ENCODE measurements around the gene GRAMD1C.

The GRAMD1C gene

GRCh38 chr3:113805249-113805648, 33.3 kb upstream of the GRAMD1C start:
- Histone ChIP-seq H3K9me2 (replicated peaks; ENCODE audit: insufficient read depth, low read length) (no peaks in the 10 kb centered on the region), H3K4me3 (ENCODE audit: insufficient read depth, low read length, poor library complexity, severe bottlenecking) (no peak overlapping the region), H3K27ac (ENCODE audit: low read depth, low read length) (no peak overlapping the region), H3F3A (ENCODE audit: insufficient read depth) (0 out of 2 replicates have a peak, but pooled peaks cover 6% of the 10 kb centered on the region), H3K9ac (ENCODE audit: low read length) (no peak overlapping the region), H4K20me1 (ENCODE audit: low read depth, low read length) (no peaks in the 10 kb centered on the region), H3K9me3 (ENCODE audit: insufficient read depth, low read length) (no peaks in the 10 kb centered on the region), H3K79me2 (ENCODE audit: insufficient read depth, low read length) (no peaks in the 10 kb centered on the region), H3K4me2 (ENCODE audit: low read depth, low read length, poor library complexity, severe bottlenecking) (no peak overlapping the region), H3K36me3 (ENCODE audit: low read length) (peaks cover 22% of the 10 kb centered on the region; the same call in 1 of the 2 replicates), H3K27me3 (ENCODE audit: low read length) (no peaks in the 10 kb centered on the region), H2AFZ (ENCODE audit: low read depth, low read length, severe bottlenecking) (no peak overlapping the region)
- TF ChIP-seq EZH2phosphoT487 (conservative IDR thresholded peaks at IDR 0.05; ENCODE audit: low read length) (no peak), CTCF (IDR thresholded peaks at IDR 0.05; ENCODE audit: insufficient read depth, low read length, poor library complexity, severe bottlenecking) (no peak)

- no peak overlapping the region for H3K4me2 ChIP-seq (ENCODE audit: low read depth, low read length, poor library complexity, severe bottlenecking)
- H4K20me1 ChIP-seq (ENCODE audit: low read depth, low read length), result no peaks in the 10 kb centered on the region
- no peaks in the 10 kb centered on the region for H3K9me2 ChIP-seq (replicated peaks; ENCODE audit: insufficient read depth, low read length)
- no peak for TF ChIP-seq EZH2phosphoT487 (conservative IDR thresholded peaks at IDR 0.05; ENCODE audit: low read length)
- no peak for TF ChIP-seq CTCF (IDR thresholded peaks at IDR 0.05; ENCODE audit: insufficient read depth, low read length, poor library complexity, severe bottlenecking)
- H3K9me3 ChIP-seq (ENCODE audit: insufficient read depth, low read length), result no peaks in the 10 kb centered on the region
- H3K27ac ChIP-seq (ENCODE audit: low read depth, low read length), result no peak overlapping the region
- H3K79me2 ChIP-seq (ENCODE audit: insufficient read depth, low read length), result no peaks in the 10 kb centered on the region
- no peaks in the 10 kb centered on the region for H3K27me3 ChIP-seq (ENCODE audit: low read length)
- H3K36me3 ChIP-seq (ENCODE audit: low read length), result peaks cover 9% of the 10 kb centered on the region; the same call in 1 of the 2 replicates
- H2AFZ ChIP-seq (ENCODE audit: low read depth, low read length, severe bottlenecking), result no peak overlapping the region
- no peaks in the 10 kb centered on the region for H3F3A ChIP-seq (ENCODE audit: insufficient read depth)
- H3K9ac ChIP-seq (ENCODE audit: low read length), result no peak overlapping the region
- no peak overlapping the region for H3K4me3 ChIP-seq (ENCODE audit: insufficient read depth, low read length, poor library complexity, severe bottlenecking)
Measured at GRCh38 chr3:113812854-113813253, 25.7 kb upstream of the GRAMD1C start.

GRCh38 chr3:113819866-113820265, 18.7 kb upstream of the GRAMD1C start:
- no peak overlapping the region for H3K4me3 ChIP-seq (ENCODE audit: insufficient read depth, low read length, poor library complexity, severe bottlenecking)
- no peaks in the 10 kb centered on the region for H3K27me3 ChIP-seq (ENCODE audit: low read length)
- H3K79me2 ChIP-seq (ENCODE audit: insufficient read depth, low read length), result no peaks in the 10 kb centered on the region
- no peaks in the 10 kb centered on the region for H3K9me3 ChIP-seq (ENCODE audit: insufficient read depth, low read length)
- no peaks in the 10 kb centered on the region for H4K20me1 ChIP-seq (ENCODE audit: low read depth, low read length)
- H3F3A ChIP-seq (ENCODE audit: insufficient read depth), result no peaks in the 10 kb centered on the region
- H3K36me3 ChIP-seq (ENCODE audit: low read length), result no peaks in the 10 kb centered on the region
- TF ChIP-seq EZH2phosphoT487 (conservative IDR thresholded peaks at IDR 0.05; ENCODE audit: low read length) (no peak), CTCF (IDR thresholded peaks at IDR 0.05; ENCODE audit: insufficient read depth, low read length, poor library complexity, severe bottlenecking) (no peak)
- H3K9ac ChIP-seq (ENCODE audit: low read length), result no peak overlapping the region
- H2AFZ ChIP-seq (ENCODE audit: low read depth, low read length, severe bottlenecking), result no peak overlapping the region
- no peak overlapping the region for H3K27ac ChIP-seq (ENCODE audit: low read depth, low read length)
- no peak overlapping the region for H3K4me2 ChIP-seq (ENCODE audit: low read depth, low read length, poor library complexity, severe bottlenecking)
- H3K9me2 ChIP-seq (replicated peaks; ENCODE audit: insufficient read depth, low read length), result no peaks in the 10 kb centered on the region

Measured in SU-DHL-6 (cell line).